NCI-H345 treated with DMSO at 0.1 percent for 48 hours (cell line): ENCODE data around the gene PREX1.
"Not testable (repeated sequence)": the region's sequence is repeated elsewhere in the genome, so short reads cannot be mapped to it uniquely, and the experiment has no call there.

Experiments used
- DNase-seq: peaks from one replicate; lab custom pipeline; 2025; ENCODE audit not compliant: unreplicated experiment; lab: John Stamatoyannopoulos, UW

The PREX1 gene

DNA sequence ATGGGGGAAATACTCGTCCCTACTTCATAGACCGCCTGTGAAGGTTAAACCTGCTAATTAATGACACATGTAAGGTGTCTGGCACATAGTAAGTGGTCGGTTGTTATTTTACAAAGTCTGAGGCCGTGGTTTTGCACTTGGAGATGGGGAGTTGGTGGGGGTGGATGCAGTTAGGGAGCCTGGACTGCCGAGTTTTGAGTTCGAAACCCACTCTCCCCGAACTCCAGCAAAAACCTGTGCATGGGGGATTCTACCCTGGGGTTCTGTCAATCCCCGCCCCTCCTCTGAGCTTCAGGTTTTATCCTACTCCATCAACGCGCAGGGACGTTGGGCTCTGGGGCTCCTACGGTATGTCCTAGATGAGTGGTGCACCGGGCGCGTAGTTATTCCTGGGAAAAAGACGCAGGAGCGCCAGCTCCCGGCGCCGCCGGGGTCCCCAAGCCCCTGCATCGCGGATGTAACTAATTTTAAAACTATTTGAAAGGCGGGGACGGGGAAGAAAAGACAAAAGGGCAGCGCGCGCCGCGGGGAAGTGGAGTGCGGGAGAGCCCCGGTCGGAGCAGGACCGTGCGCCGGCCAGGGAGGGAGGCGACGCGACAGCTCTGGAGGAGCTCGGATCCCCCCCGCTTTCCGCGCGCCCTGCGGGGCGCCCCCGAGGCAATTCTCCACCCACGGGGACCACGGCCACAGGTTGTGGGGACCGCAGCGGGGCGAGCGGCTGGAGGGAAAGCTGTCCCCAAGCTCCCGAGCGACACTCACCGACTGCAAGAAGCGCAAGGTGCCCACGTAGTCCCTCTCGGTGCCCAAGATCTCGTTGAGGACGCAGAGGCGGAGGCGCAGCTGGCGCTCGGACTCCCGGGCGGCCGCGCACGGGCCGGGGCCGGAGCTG, 672 bp downstream of the PREX1 start:
- no peak for DNase-seq

GRCh38 chr20:48826480-48826879, 1.3 kb downstream of the PREX1 start:
- DNase-seq, result not testable (repeated sequence)

- DNase-seq, result no peak
These were observed 1.7 kb downstream of the PREX1 start for GRCh38 chr20:48826069-48826468.

DNA sequence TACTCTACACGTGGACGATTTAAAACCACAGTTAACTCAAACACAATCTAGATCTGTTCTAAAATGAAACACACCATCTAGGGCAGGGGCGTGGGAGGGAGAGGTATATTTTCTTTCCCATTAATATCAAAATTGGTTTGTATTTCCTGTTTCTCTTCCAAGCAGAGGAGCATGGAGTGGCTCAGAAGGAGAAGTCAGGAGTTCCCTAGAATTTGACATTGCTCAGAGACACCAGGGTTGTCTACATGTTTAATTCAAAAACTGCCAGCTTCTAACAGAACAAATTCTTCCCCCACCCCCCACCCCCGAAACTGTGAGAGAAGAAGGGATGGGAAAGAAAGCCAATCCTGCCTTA, 2.3 kb downstream of the PREX1 start:
- no peak for DNase-seq

DNA sequence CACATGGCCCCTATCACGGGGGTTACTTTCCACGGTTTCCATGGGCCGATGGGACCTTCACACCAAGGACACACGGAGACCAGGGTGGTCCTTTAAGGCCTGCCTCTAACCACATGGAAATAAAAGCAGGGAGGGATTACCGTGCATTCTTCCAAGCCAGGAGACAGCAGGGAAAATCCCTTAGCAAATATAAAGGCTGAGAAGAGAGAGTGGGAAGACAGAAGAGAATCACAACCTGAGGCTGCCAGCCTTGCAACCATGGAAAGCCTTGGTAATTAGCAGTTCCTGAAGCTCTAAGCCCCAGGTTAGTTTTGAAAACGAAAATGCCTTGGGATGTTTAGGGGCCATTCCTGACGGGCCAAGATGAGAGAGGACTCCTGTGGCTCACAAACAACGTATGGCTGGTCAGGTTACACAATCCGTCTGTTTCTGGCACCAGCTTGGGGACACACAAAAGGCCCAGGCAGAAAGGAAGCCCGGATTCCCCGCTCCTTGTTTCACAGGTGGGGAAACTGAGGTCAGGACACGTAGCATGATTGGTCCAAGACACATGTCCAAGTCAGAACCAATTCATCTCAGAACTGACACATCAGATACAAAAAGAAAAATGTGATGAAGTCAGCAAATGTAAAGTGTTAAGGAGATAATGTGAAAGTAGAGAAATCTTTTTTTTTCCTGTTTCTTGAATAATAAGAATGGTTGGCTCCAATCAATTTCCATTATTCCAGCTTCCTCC, 2.8 kb downstream of the PREX1 start:
- no peak for DNase-seq

- DNase-seq, result no peak
These were observed 3.8 kb downstream of the PREX1 start for GRCh38 chr20:48823960-48824498.

GRCh38 chr20:48823476-48823875, 4.3 kb downstream of the PREX1 start:
- no peak for DNase-seq

GRCh38 chr20:48822879-48823385, 4.9 kb downstream of the PREX1 start:
- DNase-seq, result no peak

DNA sequence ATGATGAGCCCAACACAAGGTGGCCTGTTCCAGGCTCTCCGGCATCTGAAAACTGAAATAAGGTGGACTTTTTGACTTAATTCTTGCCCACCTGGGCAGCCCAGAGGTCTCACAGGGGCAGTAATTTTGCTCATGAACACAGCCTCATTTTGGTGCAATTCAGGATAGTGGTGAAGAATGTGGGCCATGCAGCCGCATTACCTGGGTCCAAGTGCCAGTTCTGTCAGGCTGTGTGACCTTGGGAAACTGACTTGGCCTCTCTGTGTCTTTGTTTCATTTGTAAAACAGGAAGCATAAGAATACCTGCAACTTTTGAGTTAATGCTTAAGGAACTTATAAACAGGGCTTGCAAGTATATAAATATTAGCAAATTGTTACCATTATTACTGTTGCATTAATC, 5.6 kb downstream of the PREX1 start:
- DNase-seq, result no peak

- no peak for DNase-seq
These were observed 6.4 kb downstream of the PREX1 start for GRCh38 chr20:48821261-48821920.

- no peak for DNase-seq
These were observed 7.2 kb downstream of the PREX1 start for GRCh38 chr20:48820649-48820973.

DNA sequence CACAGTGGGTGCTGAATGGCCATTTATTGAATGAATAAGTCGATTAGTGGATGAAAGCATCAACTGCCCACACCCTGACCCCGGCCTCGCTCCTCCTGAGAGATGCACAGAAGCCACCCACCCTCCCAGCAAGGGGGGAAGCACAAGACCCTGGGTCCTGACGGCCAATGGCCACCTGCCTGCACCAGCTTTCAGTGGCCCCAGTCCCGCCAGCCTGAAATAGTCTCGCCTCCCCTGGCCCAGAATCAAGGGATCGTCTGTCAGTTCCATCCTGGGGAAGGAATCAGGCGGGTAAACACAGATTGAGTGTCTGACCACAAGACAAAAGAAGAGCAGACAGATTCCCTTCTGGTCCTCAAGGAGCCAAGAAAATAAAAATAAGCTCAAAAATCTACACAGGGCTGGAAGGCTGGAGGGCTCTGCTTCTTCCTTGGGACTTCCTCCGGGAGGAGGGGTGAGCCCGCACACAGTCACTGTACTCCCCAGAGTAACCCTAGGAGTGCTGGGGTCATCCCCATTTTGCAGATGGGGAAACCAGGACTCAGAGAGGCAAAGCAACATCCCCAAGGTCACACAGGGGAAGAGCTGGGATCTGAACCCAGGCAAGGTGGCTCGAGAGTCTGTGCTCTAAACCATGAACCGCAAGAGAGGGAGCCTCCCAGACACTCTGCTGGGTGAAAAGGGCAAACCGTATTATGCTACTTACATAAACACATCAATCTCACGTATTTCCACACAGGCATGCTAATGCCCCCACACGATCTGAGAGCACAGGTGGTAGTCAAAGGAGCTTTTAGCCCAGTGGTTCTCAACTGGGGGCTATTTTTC, 7.8 kb downstream of the PREX1 start:
- DNase-seq, result no peak

GRCh38 chr20:48819089-48819488, 8.7 kb downstream of the PREX1 start:
- no peak for DNase-seq

DNA sequence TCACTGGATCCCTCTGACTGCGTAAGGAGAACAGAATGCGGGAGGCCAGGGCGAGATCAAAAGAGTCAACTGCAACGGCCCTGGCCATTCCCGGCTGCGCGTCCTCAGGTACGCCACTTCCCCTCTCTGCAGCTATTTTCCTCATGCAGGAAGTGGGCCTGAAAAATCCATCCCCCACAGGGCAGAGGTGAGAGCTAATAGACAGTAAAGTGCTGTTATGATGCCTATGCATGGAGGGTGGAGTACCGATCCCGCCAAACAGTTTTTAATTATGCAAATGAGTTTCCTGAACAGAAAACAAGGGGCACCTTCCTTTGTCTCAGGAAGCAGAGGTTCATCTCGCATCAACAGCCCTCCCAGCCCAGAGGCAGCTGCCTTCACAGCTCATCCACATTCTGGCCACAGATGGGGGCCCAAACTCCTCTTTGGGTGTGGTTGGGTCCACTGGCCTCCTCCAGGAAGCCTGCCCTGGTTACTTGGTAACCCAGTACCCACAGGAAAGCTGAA, 9.3 kb downstream of the PREX1 start:
- DNase-seq, result no peak

- no peak for DNase-seq
These were observed 9.8 kb downstream of the PREX1 start for GRCh38 chr20:48818031-48818370.

GRCh38 chr20:48817367-48818030, 10.3 kb downstream of the PREX1 start:
- DNase-seq, result no peak

GRCh38 chr20:48816282-48817205, 11.3 kb downstream of the PREX1 start:
- DNase-seq, result no peak

GRCh38 chr20:48815537-48815936, 12.3 kb downstream of the PREX1 start:
- no peak for DNase-seq

GRCh38 chr20:48814633-48815032, 13.2 kb downstream of the PREX1 start:
- DNase-seq, result no peak
